GM19452 (cell line): ENCODE results near the gene PARP4.
A peak's percentile ranks its signal among the peaks of the same experiment; 100 is the strongest.
"Not testable (repeated sequence)": the region's sequence is repeated elsewhere in the genome, so short reads cannot be mapped to it uniquely, and the experiment has no call there.

Source experiments
- ATAC-seq: cut with Tn5 transposase; IDR thresholded peaks from one replicate; pipeline ENCODE4 v1.9.1; 2021; ENCODE audit not compliant: unreplicated experiment

The PARP4 gene

GRCh38 chr13:24512197-24512907 lies at the start of gene PARP4:
Gene PARP4 (minus strand): TSS chr13:24512778. CDS start chr13:24503776, 9,002 bp downstream.
- ATAC-seq: peak; percentile 71

DNA sequence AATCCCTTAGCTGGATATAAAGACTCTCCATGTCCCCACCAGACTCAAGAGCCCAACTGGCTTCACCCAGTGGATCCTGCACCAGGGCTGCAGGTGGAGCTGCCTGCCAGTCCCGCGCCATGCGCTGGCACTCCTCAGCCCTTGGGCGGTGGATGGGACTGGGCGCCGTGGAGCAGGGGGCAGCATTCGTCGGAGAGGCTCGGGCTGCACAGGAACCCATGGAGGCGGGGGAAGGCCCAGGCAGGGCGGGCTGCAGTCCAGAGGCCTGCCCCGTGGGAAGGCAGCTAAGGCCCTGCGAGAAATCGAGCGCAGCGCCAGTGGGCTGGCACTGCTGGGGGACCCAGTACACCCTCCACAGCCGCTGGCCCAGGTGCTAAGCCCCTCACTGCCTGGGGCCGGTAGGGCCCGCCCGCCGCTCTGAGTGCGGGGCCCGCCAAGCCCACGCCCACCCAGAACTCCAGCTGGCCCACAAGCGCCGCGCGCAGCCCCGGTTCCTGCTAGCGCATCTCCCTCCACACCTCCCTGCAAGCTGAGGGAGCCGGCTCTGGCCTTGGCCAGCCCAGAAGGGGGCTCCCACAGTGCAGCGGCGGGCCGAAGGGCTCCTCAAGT lies 48.1 kb upstream of the PARP4 start:
- not testable (repeated sequence) for ATAC-seq

- ATAC-seq: not testable (repeated sequence)
Measured at GRCh38 chr13:24559431-24560218, 47.0 kb upstream of the PARP4 start.

- ATAC-seq: no peak
Measured at GRCh38 chr13:24557081-24557480, 44.5 kb upstream of the PARP4 start.

GRCh38 chr13:24553892-24554291 lies 41.3 kb upstream of the PARP4 start:
- ATAC-seq: not testable (repeated sequence)

DNA sequence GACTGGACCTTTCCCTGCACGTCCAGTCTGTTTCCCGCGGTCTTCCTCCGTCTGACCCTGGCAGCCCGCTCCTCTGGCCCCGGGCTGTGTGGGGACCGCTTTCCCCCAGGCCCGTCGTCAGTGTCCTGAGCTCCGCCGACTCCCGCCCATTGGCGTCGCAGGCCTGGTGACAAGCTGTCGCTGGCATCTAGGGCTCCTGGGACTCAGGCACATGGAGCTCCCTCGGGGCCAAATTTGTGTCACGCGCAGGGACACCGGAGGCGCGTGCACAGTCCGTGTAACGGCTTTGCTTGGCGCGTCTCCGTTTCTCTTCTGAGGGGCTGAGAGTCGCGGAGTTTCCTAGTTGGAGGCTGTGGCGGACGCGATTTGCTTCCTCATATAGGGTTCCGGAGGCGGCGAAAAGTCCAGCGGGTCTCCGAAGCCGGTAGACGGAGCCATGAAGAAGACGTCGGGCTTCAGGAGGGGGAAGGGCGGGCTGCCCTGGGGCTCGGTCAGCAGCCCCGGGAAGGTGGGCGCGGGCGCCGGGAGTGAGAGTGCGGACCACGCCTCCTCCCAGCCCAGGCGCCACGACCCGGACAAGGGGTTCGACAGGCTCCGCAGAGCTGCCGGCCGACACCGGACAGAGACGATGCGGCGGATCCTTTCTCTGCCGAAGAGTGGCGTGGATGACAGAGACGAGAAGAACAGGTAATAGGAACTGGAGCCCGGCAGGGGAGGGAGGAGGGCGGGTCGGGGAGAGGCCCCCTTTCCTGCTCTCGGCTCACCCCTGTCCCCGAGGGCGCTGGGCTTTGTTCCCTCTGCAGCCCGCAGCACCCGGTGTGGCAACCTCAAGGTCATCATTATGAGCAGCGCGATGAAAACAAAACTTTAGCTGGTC lies 29.1 kb upstream of the PARP4 start:
- ATAC-seq: peak; percentile 52

DNA sequence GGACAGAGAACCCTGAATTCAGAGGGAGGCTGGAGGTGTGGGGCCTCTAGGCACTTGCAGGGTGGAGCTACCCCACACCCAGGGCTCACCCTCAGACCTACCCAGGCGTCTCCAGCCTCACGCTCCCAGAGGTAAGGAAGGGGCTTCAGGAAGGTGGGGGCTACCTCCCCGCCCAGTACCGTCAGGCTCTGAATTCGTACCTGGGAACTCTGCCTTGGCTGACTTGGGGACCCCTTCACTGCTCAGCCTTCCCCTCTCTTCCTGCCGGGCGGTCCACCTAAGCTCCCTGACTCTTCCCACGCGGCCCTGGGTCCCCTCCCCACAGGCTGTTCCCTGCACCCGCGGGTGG lies 28.5 kb upstream of the PARP4 start:
- no peak for ATAC-seq

GRCh38 chr13:24540236-24541126 lies 27.9 kb upstream of the PARP4 start:
- no peak for ATAC-seq

- no peak for ATAC-seq
Measured at GRCh38 chr13:24539500-24540165, 27.1 kb upstream of the PARP4 start.

DNA sequence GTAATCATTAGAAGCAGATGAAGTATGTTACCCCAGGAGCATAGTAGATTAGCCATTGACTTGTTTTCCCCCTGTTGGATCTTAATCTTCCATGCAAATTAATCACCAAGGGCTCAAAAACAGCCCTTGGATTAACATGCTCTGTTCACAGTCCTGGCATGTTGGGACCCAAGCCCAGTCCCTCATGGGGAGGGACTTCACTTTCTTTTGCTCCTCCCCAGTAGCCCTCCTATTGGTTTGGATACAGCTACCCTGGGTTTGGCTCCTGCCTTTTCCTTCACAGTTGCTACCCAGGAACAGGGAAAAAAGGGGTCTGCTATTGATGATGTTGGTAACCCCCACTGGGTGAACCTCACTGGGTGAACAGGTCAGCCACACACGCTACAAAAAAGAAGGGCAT lies 16.9 kb upstream of the PARP4 start:
- no peak for ATAC-seq

DNA sequence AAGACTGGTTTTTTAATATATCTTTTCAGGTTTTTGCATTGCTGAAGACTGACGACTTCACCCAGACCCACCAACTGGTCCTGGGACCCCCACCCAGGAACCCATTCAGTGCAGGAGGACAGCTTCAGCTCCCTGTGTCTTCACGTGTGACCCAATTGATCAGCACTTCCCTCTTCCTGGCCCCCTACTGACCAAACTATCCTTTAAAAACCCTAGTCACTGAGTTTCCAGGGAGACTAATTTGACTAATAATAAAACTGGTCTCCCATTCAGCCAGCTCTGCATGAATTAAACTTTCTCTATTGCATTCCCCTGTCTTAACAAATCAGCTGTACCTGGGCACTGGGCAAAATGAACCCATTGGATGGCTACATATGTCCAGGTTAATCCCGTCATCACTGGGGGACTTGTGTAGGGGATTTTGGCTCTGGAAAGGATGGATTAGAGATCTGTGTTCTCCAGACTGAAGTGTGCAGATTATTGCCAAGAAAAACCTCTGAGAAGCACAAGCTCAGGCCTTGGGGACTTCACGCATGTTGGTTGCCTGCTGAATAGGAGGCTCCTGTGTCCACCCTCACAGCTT lies 16.3 kb upstream of the PARP4 start:
- no peak for ATAC-seq

GRCh38 chr13:24527266-24527775 lies 14.7 kb upstream of the PARP4 start:
- ATAC-seq: no peak

- no peak for ATAC-seq
Measured at GRCh38 chr13:24520733-24521132, 8.2 kb upstream of the PARP4 start.

- ATAC-seq: no peak
Measured at GRCh38 chr13:24516919-24517318, 4.3 kb upstream of the PARP4 start.

- ATAC-seq: no peak
Measured at GRCh38 chr13:24512908-24513213, 283 bp upstream of the PARP4 start.

- ATAC-seq: peak; percentile 1
Measured at GRCh38 chr13:24511816-24512196, 772 bp downstream of the PARP4 start.

DNA sequence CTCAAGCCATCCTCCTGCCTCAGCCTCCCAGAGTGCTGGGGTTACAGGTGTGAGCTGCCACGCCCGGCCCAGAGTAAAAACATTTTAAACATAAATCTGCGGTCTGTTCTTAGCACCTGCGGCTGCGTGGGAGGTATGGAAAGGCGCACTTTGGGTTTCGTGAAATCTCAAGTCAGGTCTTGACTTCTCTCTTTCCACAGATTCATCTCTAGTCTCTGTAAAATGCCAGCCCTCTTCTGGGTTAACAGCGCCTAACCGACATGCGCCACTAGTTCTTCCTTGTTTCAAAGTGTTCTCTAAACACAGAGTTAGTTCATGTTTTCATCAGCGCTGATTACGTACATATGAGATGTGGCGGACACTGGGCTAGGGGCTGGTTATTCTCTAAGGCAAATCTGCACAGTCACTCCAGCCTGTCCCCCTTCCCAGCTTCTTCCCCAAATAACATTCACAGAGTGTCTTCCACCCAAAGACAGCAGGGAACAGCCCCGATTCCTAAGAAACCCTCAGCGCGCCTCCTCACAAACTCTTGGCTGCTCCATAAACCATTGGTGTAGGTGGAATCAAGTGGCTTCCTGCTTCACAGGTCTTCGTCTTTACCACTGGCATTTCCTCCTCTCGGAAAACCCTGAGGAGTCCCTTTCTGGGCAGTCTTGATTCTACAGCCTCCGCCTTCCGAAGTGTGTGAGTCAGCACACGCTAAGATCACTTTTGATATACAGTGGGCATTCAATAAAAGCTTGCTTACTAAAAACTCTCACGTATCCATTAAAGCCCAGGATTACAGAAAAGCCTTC lies 1.4 kb downstream of the PARP4 start:
- ATAC-seq: no peak

DNA sequence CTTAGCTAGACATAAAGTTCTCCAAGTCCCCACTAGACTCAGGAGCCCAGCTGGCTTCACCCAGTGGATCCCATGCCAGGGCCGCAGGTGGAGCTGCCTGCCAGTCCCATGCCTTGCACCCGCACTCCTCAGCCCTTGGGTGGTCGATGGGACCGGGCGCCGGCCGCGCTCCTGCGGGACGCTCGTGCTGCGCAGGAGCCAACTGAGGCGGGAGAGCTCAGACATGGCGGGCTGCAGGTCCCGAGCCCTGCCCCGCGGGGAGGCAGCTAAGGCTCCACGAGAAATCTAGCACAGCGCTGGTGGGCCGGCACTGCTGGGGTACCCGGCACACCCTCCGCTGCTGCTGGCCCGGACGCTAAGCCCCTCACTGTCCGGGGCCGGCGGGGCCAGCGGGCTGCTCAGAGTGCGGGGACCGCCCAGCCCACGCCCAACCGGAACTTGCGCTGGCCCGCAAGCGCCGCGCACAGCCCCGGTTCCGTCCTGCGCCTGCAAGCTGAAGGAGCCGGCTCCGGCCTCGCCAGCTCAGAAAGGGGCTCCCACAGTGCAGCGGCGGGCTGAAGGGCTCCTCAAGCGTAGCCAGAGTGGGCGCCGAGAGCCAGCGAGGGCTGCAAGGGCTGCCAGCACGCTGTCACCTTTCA lies 5.8 kb downstream of the PARP4 start:
- no peak for ATAC-seq
